ENCODE results near the gene GRIK4. TPM values are rescaled to one million over a fixed set of nuclear protein-coding genes. Genes with fewer than 3 reads are reported as not detected.
A peak's percentile ranks its signal among the peaks of the same experiment; 100 is the strongest.

The GRIK4 gene
- total RNA-seq, 2 experiments from 2014 or later: not detected

- TF ChIP-seq CTCF (IDR thresholded peaks at IDR 0.05): no peak
- Mint-ChIP-seq H3K9me3 (no peaks in the 10 kb centered on the region), H3K4me3 (no peak overlapping the region), H3K27me3 (peaks cover 37% of the 10 kb centered on the region), H3K4me1 (ENCODE audit: low read depth) (no peaks in the 10 kb centered on the region), H3K27ac (no peak overlapping the region), H3K36me3 (ENCODE audit: low read depth) (no peaks in the 10 kb centered on the region)
- peaks cover 10 to 17% of the 10 kb centered on the region in 2 experiments for H3K27me3 ChIP-seq (ENCODE audit: control insufficient read depth in 1 of 2, insufficient read depth in 2 of 2, low read length in 2 of 2)
- no peak overlapping the region for H3K27ac ChIP-seq (ENCODE audit: low read depth in 1 of 2, low read length in 2 of 2)
- ChIA-PET POLR2A (no interaction called here), CTCF (no interaction called here)
- peak overlapping the region; percentile 20 for H3K4me3 ChIP-seq (ENCODE audit: low read length)
- H3K36me3 ChIP-seq (ENCODE audit: insufficient read depth, low read length): no peaks in the 10 kb centered on the region
- intact Hi-C loops (cut with DNase I, micrococcal nuclease): no loop called here
- no peaks in the 10 kb centered on the region for H3K4me1 ChIP-seq (ENCODE audit: insufficient read depth, low read length)
- DNase-seq (no peak), ATAC-seq (ENCODE audit: poor library complexity) (no peak)
- no peaks in the 10 kb centered on the region for H3K9me3 ChIP-seq (ENCODE audit: control insufficient read depth in 1 of 2, insufficient read depth in 1 of 2, low read length in 2 of 2)
Observed at GRCh38 chr11:120715239-120715638, 203.7 kb downstream of the GRIK4 start.

GRCh38 chr11:120717042-120717441, 205.5 kb downstream of the GRIK4 start:
- POLR2A ChIA-PET: no interaction called here
- ATAC-seq (ENCODE audit: poor library complexity): no peak
- Mint-ChIP-seq H3K4me1 (ENCODE audit: low read depth) (no peaks in the 10 kb centered on the region), H3K27me3 (peaks cover 52% of the 10 kb centered on the region), H3K4me3 (no peak overlapping the region), H3K36me3 (ENCODE audit: low read depth) (no peaks in the 10 kb centered on the region), H3K27ac (no peak overlapping the region), H3K9me3 (no peaks in the 10 kb centered on the region)
- no peaks in the 10 kb centered on the region for H3K9me3 ChIP-seq (ENCODE audit: control insufficient read depth in 1 of 2, insufficient read depth in 1 of 2, low read length in 2 of 2)
- H3K4me1 ChIP-seq (ENCODE audit: insufficient read depth, low read length): no peaks in the 10 kb centered on the region
- peaks cover 7 to 17% of the 10 kb centered on the region in 2 experiments for H3K27me3 ChIP-seq (ENCODE audit: control insufficient read depth in 1 of 2, insufficient read depth in 2 of 2, low read length in 2 of 2)
- no peaks in the 10 kb centered on the region for H3K36me3 ChIP-seq (ENCODE audit: insufficient read depth, low read length)
- DNase-seq: no peak
- intact Hi-C loops (cut with DNase I, micrococcal nuclease): no loop called here
- no peak overlapping the region for H3K27ac ChIP-seq (ENCODE audit: low read depth in 1 of 2, low read length in 2 of 2)
- no peak for TF ChIP-seq CTCF (IDR thresholded peaks at IDR 0.05)
- no peak overlapping the region for H3K4me3 ChIP-seq (ENCODE audit: low read length)
- CTCF ChIA-PET: no interaction called here

- ChIA-PET CTCF (no interaction called here), POLR2A (no interaction called here)
- Histone ChIP-seq H3K4me1 (ENCODE audit: insufficient read depth, low read length) (no peaks in the 10 kb centered on the region), H3K27ac (ENCODE audit: low read depth in 1 of 2, low read length in 2 of 2) (no peak overlapping the region), H3K27me3 (ENCODE audit: control insufficient read depth in 1 of 2, insufficient read depth in 2 of 2, low read length in 2 of 2) (peaks cover 7 to 17% of the 10 kb centered on the region in 2 experiments), H3K36me3 (ENCODE audit: insufficient read depth, low read length) (no peaks in the 10 kb centered on the region), H3K9me3 (ENCODE audit: control insufficient read depth in 1 of 2, insufficient read depth in 1 of 2, low read length in 2 of 2) (no peaks in the 10 kb centered on the region), H3K4me3 (ENCODE audit: low read length) (no peak overlapping the region)
- peaks cover 51% of the 10 kb centered on the region for H3K27me3 Mint-ChIP-seq
- H3K4me3 Mint-ChIP-seq: no peak overlapping the region
- no peak for ATAC-seq (ENCODE audit: poor library complexity)
- no peak for TF ChIP-seq CTCF (IDR thresholded peaks at IDR 0.05)
- intact Hi-C loops (cut with DNase I, micrococcal nuclease): no loop called here
- no peaks in the 10 kb centered on the region for H3K36me3 Mint-ChIP-seq (ENCODE audit: low read depth)
- no peaks in the 10 kb centered on the region for H3K4me1 Mint-ChIP-seq (ENCODE audit: low read depth)
- H3K27ac Mint-ChIP-seq: no peak overlapping the region
- H3K9me3 Mint-ChIP-seq: no peaks in the 10 kb centered on the region
- DNase-seq: no peak
Observed at GRCh38 chr11:120717623-120718022, 206.1 kb downstream of the GRIK4 start.

Measured in CD4-positive, alpha-beta T cell (primary cell).